GM23338 (cell line): Measurements from ENCODE around the gene EPAS1.

Experiments used
- CREB1 ChIP-seq: fragments of 250-450 bp; sonication (Bioruptor Pico); IDR thresholded peaks from 2 replicates; pipeline ENCODE4 v1.5.0; 2020; ENCODE audit warnings: low read depth, mild to moderate bottlenecking, moderate library complexity
- CTCF ChIP-seq, 2 experiments: fragments of 200-600 bp in 1 of 2; sonication (generic) in 1 of 2; conservative IDR thresholded peaks; 2 replicates each; pipeline versions ENCODE4 v1.5.1 to v1.6.1; 2016 to 2017; ENCODE audit warnings: antibody characterized with exemption in 2 of 2, low read depth in 2 of 2, mild to moderate bottlenecking in 2 of 2, moderate library complexity in 1 of 2
- ETS1 ChIP-seq: IDR thresholded peaks from 2 replicates; pipeline ENCODE4 v1.6.1; 2016; ENCODE audit warnings: antibody characterized with exemption
- EZH2 ChIP-seq: fragments of 200-600 bp; sonication (generic); IDR thresholded peaks from one replicate; pipeline ENCODE4 v1.8.0; 2017; ENCODE audit warnings: antibody characterized with exemption, mild to moderate bottlenecking, low read depth; ENCODE audit not compliant: unreplicated experiment
- EZH2phosphoT487 ChIP-seq: fragments of 200-600 bp; sonication (generic); IDR thresholded peaks from one replicate; pipeline ENCODE4 v1.8.1; 2018; ENCODE audit warnings: antibody characterized with exemption; ENCODE audit not compliant: unreplicated experiment
- JUNB ChIP-seq: IDR thresholded peaks from one replicate; pipeline ENCODE4 v1.6.1; 2016; ENCODE audit warnings: antibody characterized with exemption; ENCODE audit not compliant: unreplicated experiment
- POLR2AphosphoS5 ChIP-seq: IDR thresholded peaks from 2 replicates; pipeline ENCODE4 v1.6.1; 2016; ENCODE audit warnings: antibody characterized with exemption, low read depth
- REST ChIP-seq: IDR thresholded peaks from one replicate; pipeline ENCODE4 v1.6.1; 2018; ENCODE audit warnings: antibody characterized with exemption; ENCODE audit not compliant: unreplicated experiment
- ZNF114 ChIP-seq: fragments of 250-450 bp; sonication (Bioruptor Pico); IDR thresholded peaks from 2 replicates; pipeline ENCODE4 v1.5.0; 2020; ENCODE audit warnings: mild to moderate bottlenecking, moderate library complexity
- ZNF331 ChIP-seq: fragments of 250-450 bp; sonication (Bioruptor Pico); IDR thresholded peaks from 2 replicates; pipeline ENCODE4 v1.5.0; 2020; ENCODE audit warnings: low read depth, mild to moderate bottlenecking, moderate library complexity

- TF ChIP-seq EZH2phosphoT487, result no peak
- TF ChIP-seq EZH2, result no peak
- TF ChIP-seq CTCF (conservative IDR thresholded peaks at IDR 0.05; ENCODE audit: low read depth in 2 of 2), result no peak
- no peak for TF ChIP-seq CREB1 (CRISPR knock-in tag)
- TF ChIP-seq POLR2AphosphoS5, result no peak
- no peak for TF ChIP-seq REST
- no peak for TF ChIP-seq ZNF331
- no peak for TF ChIP-seq ZNF114
- TF ChIP-seq ETS1, result no peak
- no peak for TF ChIP-seq JUNB
These were observed 88.8 kb downstream of the EPAS1 start for GRCh38 chr2:46385786-46386577.
